HCT116 (cell line): ENCODE data around the gene SNTG2.

Source experiments
- CBX3 ChIP-seq: IDR thresholded peaks from 2 replicates; pipeline ENCODE4 v1.6.1; 2012; ENCODE audit warnings: low read depth
- CTCF ChIP-seq, 3 experiments: fragments of 200-600 bp in 1 of 3; sonication (generic) in 1 of 3; IDR thresholded peaks in 2 of 3; conservative IDR thresholded peaks in 1 of 3; 2 replicates each; pipeline ENCODE4 v1.5.1; 2012 to 2017; ENCODE audit warnings: low read depth in 2 of 3, low read length in 2 of 3, antibody characterized with exemption in 1 of 3, borderline replicate concordance in 1 of 3, control low read depth in 1 of 3, mild to moderate bottlenecking in 1 of 3, mixed read lengths in 1 of 3, mixed run types in 1 of 3, moderate library complexity in 1 of 3; ENCODE audit not compliant: insufficient read depth in 1 of 3
- EZH2 ChIP-seq: fragments of 200-600 bp; sonication (generic); IDR thresholded peaks from 2 replicates; pipeline ENCODE4 v1.6.1; 2017; ENCODE audit warnings: antibody characterized with exemption, mixed run types
- EZH2phosphoT487 ChIP-seq: fragments of 200-600 bp; IDR thresholded peaks from 2 replicates; pipeline ENCODE4 v1.6.1; 2018; ENCODE audit warnings: antibody characterized with exemption, borderline replicate concordance
- POLR2A ChIP-seq: IDR thresholded peaks from 2 replicates; pipeline ENCODE4 v1.7.0; 2011; ENCODE audit warnings: borderline replicate concordance; ENCODE audit not compliant: insufficient read depth, insufficient read length; ENCODE audit errors: extremely low read depth
- POLR2AphosphoS5 ChIP-seq: IDR thresholded peaks from 2 replicates; pipeline ENCODE4 v1.6.1; 2011; ENCODE audit warnings: mild to moderate bottlenecking, low read depth, low read length, moderate library complexity
- REST ChIP-seq: IDR thresholded peaks from 2 replicates; pipeline ENCODE4 v1.6.1; 2012; ENCODE audit warnings: low read depth
- TF ChIP-seq, protein P1 (sequence below): IDR thresholded peaks from 2 replicates; pipeline ENCODE4 v1.6.1; 2012

- TF ChIP-seq CTCF (IDR thresholded peaks at IDR 0.05 in 2 of 3, conservative IDR thresholded peaks at IDR 0.05 in 1 of 3; ENCODE audit: borderline replicate concordance in 1 of 3, insufficient read depth in 1 of 3, low read depth in 2 of 3, low read length in 2 of 3) (no peak), POLR2A (no peak), REST (no peak), POLR2AphosphoS5 (no peak), CBX3 (no peak), EZH2phosphoT487 (no peak), EZH2 (no peak)
- TF ChIP-seq, protein P1, sequence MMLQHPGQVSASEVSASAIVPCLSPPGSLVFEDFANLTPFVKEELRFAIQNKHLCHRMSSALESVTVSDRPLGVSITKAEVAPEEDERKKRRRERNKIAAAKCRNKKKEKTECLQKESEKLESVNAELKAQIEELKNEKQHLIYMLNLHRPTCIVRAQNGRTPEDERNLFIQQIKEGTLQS, result no peak
Observed at GRCh38 chr2:1366546-1367134, 416.0 kb downstream of the SNTG2 start.
